HepG2 (cell line): ENCODE measurements around the gene CSNK1D. TPM values are rescaled to one million over a fixed set of nuclear protein-coding genes. Genes with fewer than 3 reads are reported as not detected.

ENCODE experiments used
- ATAD3A ChIP-seq: sonication (generic); formaldehyde crosslinking; IDR thresholded peaks from 2 replicates; pipeline ENCODE4 v1.4.0; 2020; ENCODE audit warnings: missing genetic modification reagents
- BORCS8-MEF2B ChIP-seq: sonication (generic); formaldehyde crosslinking; IDR thresholded peaks from 2 replicates; pipeline ENCODE4 v1.8.0; 2022; ENCODE audit warnings: mild to moderate bottlenecking, missing genetic modification reagents
- HDAC6 ChIP-seq: fragments of 200-600 bp; sonication (generic); IDR thresholded peaks from 2 replicates; pipeline ENCODE4 v1.7.0; 2017; ENCODE audit warnings: mild to moderate bottlenecking, antibody characterized with exemption, low read length, low read depth
- MAFF ChIP-seq: IDR thresholded peaks from 2 replicates; pipeline ENCODE4 v1.6.1; 2011; ENCODE audit warnings: low read depth, low read length, improper control_type of control experiment
- MBD4 ChIP-seq: IDR thresholded peaks from 2 replicates; pipeline ENCODE4 v1.6.1; 2012; ENCODE audit warnings: low read length, inconsistent platforms, borderline replicate concordance
- NFIC ChIP-seq: IDR thresholded peaks from 2 replicates; pipeline ENCODE4 v1.6.1; 2012; ENCODE audit warnings: mild to moderate bottlenecking, low read length, inconsistent platforms
- NONO ChIP-seq, 2 experiments: fragments of 450-650 bp in 1 of 2; sonication (generic) in 1 of 2; formaldehyde crosslinking in 1 of 2; IDR thresholded peaks in 1 of 2; conservative IDR thresholded peaks in 1 of 2; 2 replicates each; pipeline versions ENCODE4 v1.6.1 to v1.8.0; 2017 to 2022; ENCODE audit warnings: mild to moderate bottlenecking in 1 of 2, missing genetic modification reagents in 1 of 2, moderate library complexity in 1 of 2
- RARA ChIP-seq: IDR thresholded peaks from 2 replicates; pipeline ENCODE4 v1.6.1; 2016; ENCODE audit warnings: missing genetic modification reagents, missing compliant biosample characterization
- RBM22 ChIP-seq: fragments of 200-400 bp; formaldehyde crosslinking; optimal IDR thresholded peaks from 2 replicates; pipeline ENCODE3; 2017; ENCODE audit warnings: mild to moderate bottlenecking, low read length, moderate library complexity
- SNAPC4 ChIP-seq: sonication (generic); formaldehyde crosslinking; IDR thresholded peaks from 2 replicates; pipeline ENCODE4 v1.4.0; 2020; ENCODE audit warnings: mild to moderate bottlenecking, missing genetic modification reagents
- YEATS4 ChIP-seq: sonication (generic); formaldehyde crosslinking; IDR thresholded peaks from 2 replicates; pipeline ENCODE4 v1.4.0; 2020; ENCODE audit warnings: missing genetic modification reagents, borderline replicate concordance
- ZNF407 ChIP-seq: sonication (generic); formaldehyde crosslinking; IDR thresholded peaks from one replicate; pipeline ENCODE4 v1.5.1; 2020; ENCODE audit warnings: mild to moderate bottlenecking, missing genetic modification reagents; ENCODE audit errors: not compliant biosample characterization
- ZNF460 ChIP-seq: sonication (generic); formaldehyde crosslinking; IDR thresholded peaks from 2 replicates; pipeline ENCODE4 v1.5.1; 2020; ENCODE audit warnings: missing genetic modification reagents, mild to moderate bottlenecking, borderline replicate concordance
- ZNF484 ChIP-seq: sonication (generic); formaldehyde crosslinking; IDR thresholded peaks from 2 replicates; pipeline ENCODE4 v1.5.1; 2020; ENCODE audit warnings: mild to moderate bottlenecking, low read depth, missing genetic modification reagents, borderline replicate concordance
- ZNF652 ChIP-seq: IDR thresholded peaks from 2 replicates; pipeline ENCODE4 v1.6.1; 2016; ENCODE audit warnings: low read depth, borderline replicate concordance
- ZNF674 ChIP-seq: sonication (generic); formaldehyde crosslinking; IDR thresholded peaks from 2 replicates; pipeline ENCODE4 v1.5.0; 2020; ENCODE audit warnings: low read depth, mild to moderate bottlenecking, missing genetic modification reagents
- polyA plus RNA-seq, 8 experiments: library from polyadenylated mRNA; depleted of rRNA in 3 of 8; stranded (reverse) in 7 of 8; unstranded in 1 of 8; fragments of >200 nt; fragmentation: Illumina TruSeq in 4 of 8; extraction: Trizol in 4 of 8; gene quantifications; 2 replicates each; pipeline versions ENCODE4 v1.2.1 to v1.2.3, GENCODE V29; 2011 to 2016; ENCODE audit warnings: low read depth in 4 of 8, missing spikeins in 1 of 8, mixed read lengths in 1 of 8; ENCODE audit not compliant: insufficient read depth in 1 of 8
- total RNA-seq, 5 experiments: library from RNA; depleted of rRNA; stranded (reverse); fragments of >200 nt; fragmentation: Illumina TruSeq; extraction: Trizol; gene quantifications; 2 replicates each; pipeline ENCODE4 v1.2.3, GENCODE V29; 2016; ENCODE audit warnings: low read depth in 1 of 5

Gene CSNK1D
- total and polyA plus RNA-seq, 2 of the 13 experiments (the other 11 are each of a cell fraction or from before 2014, with no cell fraction given), result 31.5 to 128 TPM

- TF ChIP-seq RBM22, result peak; percentile 99
- no peak; the same call in 1 of the 2 replicates for TF ChIP-seq BORCS8-MEF2B (CRISPR knock-in tag)
- TF ChIP-seq SNAPC4 (CRISPR knock-in tag), result peak; percentile 85
- no peak for TF ChIP-seq ATAD3A (CRISPR knock-in tag)
- TF ChIP-seq HDAC6, result no peak
- no peak for TF ChIP-seq NONO (IDR thresholded peaks at IDR 0.05)
- TF ChIP-seq NONO (CRISPR knock-in tag; conservative IDR thresholded peaks at IDR 0.05), result no peak
- no peak for TF ChIP-seq MBD4
- TF ChIP-seq YEATS4, result 0 out of 2 replicates have a peak, but pooled peaks have one; percentile 3
- no peak for TF ChIP-seq ZNF460
- TF ChIP-seq ZNF652 (CRISPR knock-in tag), result 0 out of 2 replicates have a peak, but pooled peaks have one; percentile 8
- no peak for TF ChIP-seq ZNF484 (CRISPR knock-in tag)
- peak; percentile 3; the same call in 1 of the 2 replicates for TF ChIP-seq RARA
- no peak for TF ChIP-seq MAFF
- TF ChIP-seq ZNF407 (CRISPR knock-in tag), result no peak
- TF ChIP-seq NFIC, result no peak
- no peak for TF ChIP-seq ZNF674 (CRISPR knock-in tag)
These were observed 30.4 kb downstream of the CSNK1D start (continued) for GRCh38 chr17:82242977-82243647.
